Measurements from ENCODE around the gene ANO7.
"Not testable (repeated sequence)": the region's sequence is repeated elsewhere in the genome, so short reads cannot be mapped to it uniquely, and the experiment has no call there.

The ANO7 gene

GRCh38 chr2:241191081-241191480 is 2.6 kb downstream of the ANO7 start:
- no peak for DNase-seq (ENCODE audit: low spot score)

- DNase-seq (ENCODE audit: low spot score) = no peak
Measured at GRCh38 chr2:241193271-241193670, 4.8 kb downstream of the ANO7 start.

DNA sequence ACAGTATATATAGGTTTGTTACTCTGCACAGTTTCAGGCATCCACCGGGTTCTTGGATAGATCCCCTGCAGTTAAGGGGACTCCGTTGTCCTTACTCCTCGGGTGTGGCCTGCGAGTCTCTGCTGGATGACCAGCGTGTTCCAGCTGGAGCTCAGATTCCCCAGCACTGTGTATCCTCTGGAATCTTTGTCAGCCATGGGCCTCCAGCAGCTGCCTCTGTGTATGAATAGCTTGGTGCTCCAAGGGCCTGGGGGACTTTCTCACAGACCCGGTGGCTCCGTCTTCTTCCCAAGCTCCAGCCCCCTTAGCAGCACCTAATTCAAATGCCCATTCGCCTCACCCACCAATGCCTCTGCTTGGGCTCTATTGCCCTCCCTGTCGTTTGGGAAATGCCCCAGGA is 6.3 kb downstream of the ANO7 start:
- peak; percentile 36 for DNase-seq (ENCODE audit: low spot score)

GRCh38 chr2:241195506-241196130 is 7.1 kb downstream of the ANO7 start:
- peak; percentile 38 for DNase-seq (ENCODE audit: low spot score)

DNA sequence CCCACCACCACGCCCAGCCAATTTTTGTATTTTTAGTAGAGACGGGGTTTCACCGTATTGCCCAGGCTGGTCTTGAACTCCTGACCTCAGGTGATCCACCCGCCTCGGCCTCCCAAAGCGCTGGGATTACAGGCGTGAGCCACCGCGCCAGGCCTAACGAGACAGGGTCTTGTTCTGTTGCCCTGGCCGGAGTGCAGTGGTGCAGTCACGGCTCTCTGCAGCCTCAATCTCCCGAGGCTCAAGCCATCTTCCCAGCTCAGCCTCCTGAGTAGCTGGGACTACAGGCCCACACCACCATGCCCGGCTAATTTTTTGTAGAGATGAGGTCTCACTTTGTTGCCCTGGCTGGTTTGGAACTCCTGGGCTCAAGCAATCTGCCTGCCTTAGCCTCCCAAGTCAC is 8.8 kb downstream of the ANO7 start:
- DNase-seq (ENCODE audit: low spot score) = not testable (repeated sequence)

DNA sequence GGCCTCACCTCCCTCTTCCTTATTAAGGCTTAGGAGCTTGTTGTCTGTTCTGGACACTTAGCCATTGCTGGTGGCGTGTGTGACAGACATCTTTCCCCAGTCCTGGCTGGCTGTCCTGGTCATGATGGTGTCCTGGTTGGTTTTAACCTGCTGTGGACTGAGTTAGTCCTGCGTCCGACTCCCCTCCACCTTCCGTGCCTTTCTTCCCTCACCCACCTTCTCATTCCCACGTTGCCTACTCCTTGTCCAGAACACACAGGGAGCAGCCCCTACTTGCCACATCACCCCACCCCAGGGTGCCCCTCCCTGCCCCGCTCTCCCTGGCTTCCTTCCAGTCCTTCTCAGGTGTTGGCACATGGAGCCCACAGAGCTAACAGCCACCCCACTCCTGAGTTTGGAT is 9.5 kb downstream of the ANO7 start:
- no peak for DNase-seq (ENCODE audit: low spot score)

DNA sequence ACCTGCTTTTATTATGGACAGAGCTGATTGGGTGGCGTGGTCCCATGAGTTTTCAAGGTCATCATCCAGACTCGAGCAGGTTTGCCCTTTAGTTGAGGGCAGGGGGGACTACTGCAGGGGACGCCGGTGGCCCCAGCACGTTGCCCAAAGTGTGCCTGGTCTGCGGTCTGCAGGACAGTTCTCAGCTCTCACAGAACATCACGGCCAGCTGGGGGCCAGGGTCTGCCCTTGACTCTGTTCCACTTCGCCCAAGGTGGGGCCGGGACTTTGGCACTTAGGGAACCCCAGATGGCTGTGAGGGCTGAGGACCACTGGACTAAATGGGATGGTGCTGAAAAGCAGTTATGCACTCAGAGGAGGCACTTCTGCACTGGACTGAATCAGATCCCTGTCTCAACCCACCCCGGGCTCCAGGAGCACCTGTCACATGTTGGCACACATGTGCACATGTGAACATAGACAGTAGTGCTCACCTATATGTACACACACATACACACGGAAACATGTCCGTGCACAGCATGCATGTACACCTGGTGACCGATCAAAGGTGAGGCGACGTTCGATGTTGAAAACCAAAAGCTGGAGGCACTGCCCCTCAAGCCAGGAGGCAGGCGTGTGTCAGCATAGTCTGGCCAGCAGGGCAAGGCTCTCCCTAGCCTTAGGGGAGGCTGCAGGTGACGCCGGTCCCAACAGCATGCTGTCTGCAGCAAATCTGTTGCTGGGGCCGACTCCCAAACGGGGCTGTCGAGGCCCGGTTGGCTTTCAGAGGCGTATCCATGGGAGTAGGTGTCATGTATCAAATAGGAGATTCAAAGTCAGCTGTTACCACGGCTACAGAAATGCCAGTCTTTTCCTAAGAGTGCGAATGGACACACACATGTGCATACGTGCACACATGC is 10.2 kb downstream of the ANO7 start:
- DNase-seq (ENCODE audit: low spot score) = no peak

GRCh38 chr2:241199286-241199685 is 10.8 kb downstream of the ANO7 start:
- DNase-seq (ENCODE audit: low spot score) = no peak

GRCh38 chr2:241199897-241200821 is 11.7 kb downstream of the ANO7 start:
- DNase-seq (ENCODE audit: low spot score) = no peak

DNA sequence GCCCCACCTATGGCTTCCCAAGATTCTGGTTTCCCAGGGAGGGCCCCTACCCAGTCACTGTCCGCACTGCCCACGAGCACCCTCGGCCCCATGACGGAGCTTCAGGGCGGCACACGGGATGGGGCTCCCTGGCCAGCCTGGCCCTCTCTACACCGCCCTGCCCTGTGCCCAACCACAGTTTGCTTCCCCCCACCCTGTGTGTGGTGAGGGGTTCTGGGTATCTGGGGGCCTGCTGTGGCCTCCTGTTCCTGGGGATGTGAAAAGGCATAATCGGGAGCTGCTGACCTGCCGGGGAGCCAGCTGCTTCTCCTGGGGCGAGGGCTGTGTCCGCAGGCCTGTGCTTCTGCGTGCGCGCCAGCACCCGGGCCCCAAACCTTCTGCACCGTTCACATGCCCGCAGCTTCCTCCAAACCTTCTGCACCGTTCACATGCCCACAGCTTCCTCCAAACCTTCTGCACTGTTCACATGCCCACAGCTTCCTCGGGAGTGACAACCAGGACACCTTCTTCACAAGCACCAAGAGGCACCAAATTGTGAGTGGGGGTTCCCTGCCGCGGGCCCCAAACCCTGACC is 12.4 kb downstream of the ANO7 start:
- DNase-seq (ENCODE audit: low spot score) = no peak

- DNase-seq (ENCODE audit: low spot score) = no peak
Measured at GRCh38 chr2:241201445-241202267, 13.2 kb downstream of the ANO7 start.

DNA sequence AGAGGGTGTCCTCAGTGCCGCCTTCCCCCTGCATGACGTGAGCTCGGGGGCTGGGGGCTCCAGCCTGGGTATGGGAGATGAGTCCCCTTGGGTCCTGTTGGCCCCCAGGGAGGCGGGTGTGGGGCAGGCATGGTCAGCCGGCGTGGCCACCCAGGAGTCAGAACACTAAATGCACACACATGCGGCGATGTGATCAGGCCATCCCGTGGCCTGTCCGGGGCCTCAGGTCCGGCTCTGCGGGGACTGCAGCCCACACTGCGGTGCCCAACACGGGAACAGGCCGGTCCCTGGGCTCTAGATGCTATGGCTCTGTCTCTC is 13.8 kb downstream of the ANO7 start:
- DNase-seq (ENCODE audit: low spot score) = no peak

GRCh38 chr2:241202681-241203080 is 14.2 kb downstream of the ANO7 start:
- no peak for DNase-seq (ENCODE audit: low spot score)

GRCh38 chr2:241203218-241204009 is 14.9 kb downstream of the ANO7 start:
- no peak for DNase-seq (ENCODE audit: low spot score)

- no peak for DNase-seq (ENCODE audit: low spot score)
Measured at GRCh38 chr2:241204010-241204384, 15.5 kb downstream of the ANO7 start.

- DNase-seq (ENCODE audit: low spot score) = no peak
Measured at GRCh38 chr2:241204490-241204889, 16.0 kb downstream of the ANO7 start.

DNA sequence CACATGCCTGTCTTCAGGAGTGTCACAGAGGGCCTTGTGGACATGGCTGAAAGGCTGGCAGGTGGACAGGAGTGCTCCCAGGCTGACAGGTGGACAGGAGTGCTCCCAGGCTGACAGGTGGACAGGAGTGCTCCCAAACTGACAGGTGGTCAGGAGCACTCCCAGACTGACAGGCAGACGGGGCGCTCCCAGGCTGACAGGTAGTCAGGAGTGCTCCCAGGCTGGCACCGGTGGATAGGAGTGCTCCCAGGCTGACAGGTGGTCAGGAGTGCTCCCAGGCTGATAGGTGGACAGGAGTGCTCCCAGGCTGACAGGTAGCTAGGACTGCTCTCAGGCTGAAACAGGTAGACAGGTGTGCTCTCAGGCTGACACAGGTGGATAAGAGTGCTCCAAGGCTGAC is 16.6 kb downstream of the ANO7 start:
- DNase-seq (ENCODE audit: low spot score) = no peak

GRCh38 chr2:241207151-241207550 is 18.7 kb downstream of the ANO7 start:
- no peak for DNase-seq (ENCODE audit: low spot score)

DNA sequence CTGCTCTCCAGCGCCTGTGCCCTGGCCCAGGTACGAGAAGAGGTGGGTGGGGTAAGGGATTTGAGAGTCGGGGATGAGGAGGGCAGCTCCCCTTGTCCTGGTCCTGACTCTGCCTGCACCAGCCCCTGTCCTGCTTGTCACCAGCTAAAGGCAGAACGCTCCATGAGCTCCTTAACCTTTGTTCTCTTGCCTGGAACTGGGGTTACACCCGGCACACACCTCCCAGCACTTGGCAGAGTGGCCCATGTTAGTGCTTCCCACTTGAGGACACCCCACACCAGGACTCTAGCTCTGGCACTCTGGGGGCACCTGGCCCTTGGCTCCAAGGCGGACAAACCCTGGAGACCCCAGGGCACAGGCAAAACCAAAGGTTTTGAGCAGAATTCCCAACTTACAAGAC is 19.2 kb downstream of the ANO7 start:
- no peak for DNase-seq (ENCODE audit: low spot score)

DNA sequence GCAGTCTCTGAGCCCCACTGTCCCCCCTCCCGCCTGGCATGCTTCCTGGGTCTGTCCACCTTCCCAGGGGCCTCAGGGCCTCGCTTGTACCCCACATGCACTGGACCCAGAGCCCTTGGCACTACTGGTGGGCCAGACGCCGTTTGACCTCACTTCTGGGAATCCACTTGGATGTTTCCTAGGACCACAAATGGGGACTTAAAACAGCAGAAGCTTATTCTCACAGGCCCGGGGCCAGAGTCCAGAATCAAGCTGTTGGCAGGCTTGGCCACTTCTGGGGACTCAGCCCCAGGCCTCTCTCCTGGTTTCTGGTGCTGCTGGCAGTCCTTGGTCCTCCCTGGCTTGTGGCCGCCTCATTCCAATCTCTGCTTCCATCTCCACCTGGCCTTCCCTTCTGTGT is 19.6 kb downstream of the ANO7 start:
- DNase-seq (ENCODE audit: low spot score) = no peak

GRCh38 chr2:241209271-241209670 is 20.8 kb downstream of the ANO7 start:
- no peak for DNase-seq (ENCODE audit: low spot score)
